HepG2 (cell line): ENCODE data around the gene PNKP. TPM values are rescaled to one million over a fixed set of nuclear protein-coding genes. Genes with fewer than 3 reads are reported as not detected.

Experiments
- AGO2 ChIP-seq: fragments of 200-400 bp; formaldehyde crosslinking; optimal IDR thresholded peaks from 2 replicates; pipeline ENCODE3; 2017; ENCODE audit warnings: mild to moderate bottlenecking, low read depth, low read length, moderate library complexity
- CENPX ChIP-seq: sonication (generic); formaldehyde crosslinking; IDR thresholded peaks from 2 replicates; pipeline ENCODE4 v1.9.0; 2021; ENCODE audit warnings: mild to moderate bottlenecking, missing genetic modification reagents, moderate library complexity
- ETV5 ChIP-seq: IDR thresholded peaks from 2 replicates; pipeline ENCODE4 v1.6.1; 2018; ENCODE audit warnings: missing biosample characterization, missing genetic modification reagents, inconsistent platforms, borderline replicate concordance
- FLYWCH1 ChIP-seq: sonication (generic); formaldehyde crosslinking; IDR thresholded peaks from 2 replicates; pipeline ENCODE4 v1.8.1; 2023; ENCODE audit warnings: mild to moderate bottlenecking, missing genetic modification reagents
- GTF2F1 ChIP-seq: fragments of 150-350 bp; IDR thresholded peaks from 2 replicates; pipeline ENCODE4 v1.6.1; 2014; ENCODE audit warnings: low read length
- KDM3A ChIP-seq: IDR thresholded peaks from 2 replicates; pipeline ENCODE4 v1.6.1; 2018; ENCODE audit warnings: low read depth, missing compliant biosample characterization
- KIAA2018 ChIP-seq: sonication (generic); formaldehyde crosslinking; IDR thresholded peaks from 2 replicates; pipeline ENCODE4 v1.5.0; 2020; ENCODE audit warnings: mild to moderate bottlenecking, missing genetic modification reagents, borderline replicate concordance
- RAD21 ChIP-seq: fragments of 450-650 bp; formaldehyde crosslinking; IDR thresholded peaks from 2 replicates; pipeline ENCODE4 v1.5.0; 2020; ENCODE audit warnings: mild to moderate bottlenecking
- SALL2 ChIP-seq: sonication (generic); formaldehyde crosslinking; IDR thresholded peaks from 2 replicates; pipeline ENCODE4 v1.8.1; 2023; ENCODE audit warnings: mild to moderate bottlenecking, missing genetic modification reagents, inconsistent platforms
- TCF7L2 ChIP-seq: IDR thresholded peaks from 2 replicates; pipeline ENCODE4 v1.6.1; 2011; ENCODE audit warnings: mild to moderate bottlenecking, low read depth, low read length, moderate library complexity
- TMF1 ChIP-seq: sonication (generic); formaldehyde crosslinking; IDR thresholded peaks from 2 replicates; pipeline ENCODE4 v1.8.1; 2022; ENCODE audit warnings: low read depth, missing genetic modification reagents
- U2AF2 ChIP-seq: fragments of 200-400 bp; formaldehyde crosslinking; IDR thresholded peaks from 2 replicates; pipeline ENCODE4 v1.6.1; 2017; ENCODE audit warnings: low read depth, mild to moderate bottlenecking, low read length
- UBTF ChIP-seq: sonication (generic); formaldehyde crosslinking; IDR thresholded peaks from 2 replicates; pipeline ENCODE4 v1.4.0; 2020; ENCODE audit warnings: mild to moderate bottlenecking, missing genetic modification reagents
- ZFX ChIP-seq: sonication (generic); formaldehyde crosslinking; IDR thresholded peaks from 2 replicates; pipeline ENCODE4 v1.4.0; 2020; ENCODE audit warnings: mild to moderate bottlenecking, low read depth, missing genetic modification reagents, moderate library complexity
- ZNF160 ChIP-seq: sonication (generic); formaldehyde crosslinking; IDR thresholded peaks from 2 replicates; pipeline ENCODE4 v1.8.0; 2022; ENCODE audit warnings: mild to moderate bottlenecking, inconsistent platforms, missing genetic modification reagents
- ZNF263 ChIP-seq: sonication (generic); formaldehyde crosslinking; IDR thresholded peaks from 2 replicates; pipeline ENCODE4 v1.4.0; 2020; ENCODE audit warnings: missing genetic modification reagents
- ZNF816 ChIP-seq: sonication (generic); formaldehyde crosslinking; IDR thresholded peaks from 2 replicates; pipeline ENCODE4 v1.8.0; 2022; ENCODE audit warnings: missing genetic modification reagents, mild to moderate bottlenecking, borderline replicate concordance
- polyA plus RNA-seq, 8 experiments: library from polyadenylated mRNA; depleted of rRNA in 3 of 8; stranded (reverse) in 7 of 8; unstranded in 1 of 8; fragments of >200 nt; fragmentation: Illumina TruSeq in 4 of 8; extraction: Trizol in 4 of 8; gene quantifications; 2 replicates each; pipeline versions ENCODE4 v1.2.1 to v1.2.3, GENCODE V29; 2011 to 2016; ENCODE audit warnings: low read depth in 4 of 8, missing spikeins in 1 of 8, mixed read lengths in 1 of 8; ENCODE audit not compliant: insufficient read depth in 1 of 8
- total RNA-seq, 5 experiments: library from RNA; depleted of rRNA; stranded (reverse); fragments of >200 nt; fragmentation: Illumina TruSeq; extraction: Trizol; gene quantifications; 2 replicates each; pipeline ENCODE4 v1.2.3, GENCODE V29; 2016; ENCODE audit warnings: low read depth in 1 of 5
- TF ChIP-seq, protein P1 (sequence below): sonication (generic); formaldehyde crosslinking; IDR thresholded peaks from 2 replicates; pipeline ENCODE4 v1.5.0; 2020; ENCODE audit warnings: missing genetic modification reagents

The PNKP gene
- total and polyA plus RNA-seq, 2 of the 13 experiments (the other 11 are each of a cell fraction or from before 2014, with no cell fraction given), result 12.7 to 27.1 TPM

DNA sequence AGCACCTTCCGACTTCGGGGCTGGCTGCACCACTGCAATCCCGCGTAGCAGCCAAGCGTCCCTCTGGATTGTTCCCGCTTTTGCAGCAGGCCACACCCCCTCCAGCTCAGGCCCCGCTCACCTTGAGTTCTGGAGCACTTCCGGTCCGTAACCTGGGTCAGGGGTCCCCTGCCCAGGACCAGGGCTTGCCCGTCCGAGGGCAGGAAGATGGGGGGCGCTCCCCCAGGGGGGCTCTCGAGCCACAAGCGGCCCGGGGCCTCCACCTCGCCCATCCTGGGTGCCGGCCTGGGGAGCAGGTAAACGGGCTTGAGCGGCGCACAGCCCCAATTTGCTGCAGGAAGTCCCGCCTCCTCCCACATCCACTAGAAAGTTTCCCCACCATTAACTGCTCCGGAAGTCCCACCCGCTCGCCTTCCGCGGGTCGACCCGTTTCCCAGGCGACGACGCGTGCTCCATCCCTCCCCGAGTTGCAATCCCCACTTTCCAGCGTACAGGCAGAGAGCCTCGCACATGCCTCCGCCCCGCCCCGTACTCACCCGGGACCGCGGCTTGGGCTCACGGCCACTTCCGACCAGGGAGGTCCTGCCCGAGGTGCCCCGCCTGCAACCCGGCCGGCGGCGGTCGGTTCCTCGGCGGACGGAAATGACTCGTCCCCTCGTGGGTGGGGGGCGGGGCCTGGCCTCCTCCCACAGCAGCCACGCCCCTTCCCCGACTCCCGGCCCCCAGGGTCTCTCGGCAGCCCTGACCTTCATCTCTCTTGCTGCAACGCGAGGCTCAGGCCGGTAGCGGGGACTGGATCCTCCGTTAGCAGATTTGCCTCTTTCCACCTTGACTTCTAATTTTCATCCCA lies at the start of gene PNKP (continued):
- TF ChIP-seq SALL2 (CRISPR knock-in tag) (no peak), ETV5 (CRISPR knock-in tag) (peak; percentile 61), TMF1 (CRISPR knock-in tag) (no peak; the same call in 1 of the 2 replicates), UBTF (CRISPR knock-in tag) (peak; percentile 86), ZFX (CRISPR knock-in tag) (peak; percentile 84), ZNF160 (peak; percentile 65; the same call in 1 of the 2 replicates), ZNF263 (peak; percentile 10; the same call in 1 of the 2 replicates), TCF7L2 (no peak), ZNF816 (CRISPR knock-in tag) (no peak; the same call in 1 of the 2 replicates), KIAA2018 (CRISPR knock-in tag) (no peak), U2AF2 (no peak), CENPX (CRISPR knock-in tag) (no peak), AGO2 (peak; percentile 77), FLYWCH1 (CRISPR knock-in tag) (no peak), KDM3A (peak; percentile 63; the same call in 1 of the 2 replicates), GTF2F1 (no peak), RAD21 (CRISPR knock-in tag) (peak; percentile 53; the same call in 1 of the 2 replicates)
- TF ChIP-seq, protein P1, sequence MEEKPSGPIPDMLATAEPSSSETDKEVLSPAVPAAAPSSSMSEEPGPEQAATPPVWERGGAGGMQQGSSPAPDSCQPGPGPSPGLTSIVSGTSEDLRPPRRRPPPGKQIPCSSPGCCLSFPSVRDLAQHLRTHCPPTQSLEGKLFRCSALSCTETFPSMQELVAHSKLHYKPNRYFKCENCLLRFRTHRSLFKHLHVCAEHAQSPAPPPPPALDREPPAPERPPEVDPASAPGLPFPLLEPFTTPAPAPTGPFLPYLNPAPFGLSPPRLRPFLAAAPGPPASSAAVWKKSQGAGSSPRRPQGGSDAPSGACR (CRISPR knock-in tag), result peak; percentile 21; the same call in 1 of the 2 replicates
